Measurements from ENCODE around the gene MKNK1. TPM values are rescaled to one million over a fixed set of nuclear protein-coding genes. Genes with fewer than 3 reads are reported as not detected.

Gene MKNK1
- total and polyA plus RNA-seq, 3 experiments from 2014 or later = 27.9 to 39.0 (median 32.4) TPM

DNA sequence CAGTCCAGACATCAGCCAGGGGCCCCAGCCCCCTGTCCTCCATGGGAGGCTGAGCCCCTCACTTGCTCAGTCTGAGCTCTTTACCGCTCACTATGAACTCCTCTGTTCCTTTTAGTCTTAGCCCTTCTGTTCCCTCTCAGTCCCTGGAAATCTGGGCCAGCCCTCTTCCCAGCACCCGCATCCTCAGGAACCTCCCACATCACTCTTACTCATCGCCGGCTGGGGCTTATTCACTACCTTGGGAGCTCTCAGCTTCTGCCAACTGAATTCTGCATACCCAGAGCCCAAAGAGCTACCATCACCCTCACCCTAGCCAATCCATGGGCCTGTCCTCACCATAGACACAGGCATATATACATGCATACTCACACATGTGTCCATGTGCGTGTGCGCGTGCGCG lies 64.1 kb downstream of the MKNK1 start:
- H3K9me3 Mint-ChIP-seq = no peaks in the 10 kb centered on the region
- no peaks in the 10 kb centered on the region for H3K9me3 ChIP-seq (ENCODE audit: low read length)
- no peak overlapping the region for H3K4me3 Mint-ChIP-seq
- H3K36me3 Mint-ChIP-seq = no peaks in the 10 kb centered on the region
- ChIA-PET CTCF (interaction anchor here (1.3 to 3.6 kb wide), 3 partner anchors 9 to 12 kb away, joined by 3 to 19 read pairs (median 3); no protein-coding TSS in a partner anchor), POLR2A (no interaction called here)
- no peak overlapping the region for H3K4me3 ChIP-seq (ENCODE audit: low read length)
- H3K27me3 Mint-ChIP-seq = peaks cover 11 to 23% of the 10 kb centered on the region in 2 donors
- peaks cover 5 to 13% (median 8%) of the 10 kb centered on the region in 3 donors for H3K4me1 Mint-ChIP-seq
- no peak for DNase-seq
- no peak overlapping the region for H3K27ac ChIP-seq (ENCODE audit: low read depth, low read length)
- H3K36me3 ChIP-seq (ENCODE audit: insufficient read depth, low read length) = no peaks in the 10 kb centered on the region
- H3K4me1 ChIP-seq (ENCODE audit: insufficient read depth, low read length) = no peaks in the 10 kb centered on the region
- peaks cover 9% of the 10 kb centered on the region for H3K27me3 ChIP-seq (ENCODE audit: insufficient read depth, low read length, poor library complexity, severe bottlenecking)
- H3K27ac Mint-ChIP-seq = peak overlapping the region in 1 of 8 donors; percentile 76

DNA sequence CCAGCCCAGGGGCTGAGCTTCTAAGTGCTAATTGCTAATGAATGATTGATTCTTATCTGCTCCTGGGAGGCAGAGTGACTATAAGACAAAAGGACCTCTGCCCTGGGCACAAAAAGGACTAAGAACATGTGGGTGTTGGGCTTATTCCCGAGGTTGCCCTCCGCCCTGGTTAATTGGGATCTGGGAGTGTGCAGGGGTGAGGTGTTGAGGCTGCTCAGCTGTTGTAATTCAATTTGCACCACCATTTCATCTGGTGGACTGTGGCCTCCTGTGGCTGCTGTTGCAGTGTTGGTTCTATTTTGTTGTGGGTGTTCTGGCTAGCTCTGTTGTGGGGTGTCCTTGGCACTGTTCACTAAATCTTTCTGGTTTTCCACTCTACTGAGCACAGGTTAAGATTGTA lies 65.9 kb downstream of the MKNK1 start:
- CTCF ChIA-PET = interaction anchor here (1.0 to 3.6 kb wide), 3 partner anchors 11 to 187 kb away, joined by 3 to 19 read pairs (median 3); no protein-coding TSS in a partner anchor
- no peak overlapping the region for H3K4me3 ChIP-seq (ENCODE audit: low read length)
- no peaks in the 10 kb centered on the region for H3K36me3 ChIP-seq (ENCODE audit: insufficient read depth, low read length)
- Mint-ChIP-seq H3K4me1 (peaks cover 7 to 16% (median 11%) of the 10 kb centered on the region in 3 donors), H3K9me3 (peaks cover 0 to 2% (median 0%) of the 10 kb centered on the region in 5 donors), H3K4me3 (no peak overlapping the region), H3K27ac (no peak overlapping the region), H3K36me3 (no peaks in the 10 kb centered on the region), H3K27me3 (peaks cover 6 to 8% of the 10 kb centered on the region in 2 donors)
- POLR2A ChIA-PET = no interaction called here
- peaks cover 8% of the 10 kb centered on the region for H3K4me1 ChIP-seq (ENCODE audit: insufficient read depth, low read length)
- no peak for DNase-seq
- H3K27ac ChIP-seq (ENCODE audit: low read depth, low read length) = no peak overlapping the region
- no peaks in the 10 kb centered on the region for H3K27me3 ChIP-seq (ENCODE audit: insufficient read depth, low read length, poor library complexity, severe bottlenecking)
- no peaks in the 10 kb centered on the region for H3K9me3 ChIP-seq (ENCODE audit: low read length)

DNA sequence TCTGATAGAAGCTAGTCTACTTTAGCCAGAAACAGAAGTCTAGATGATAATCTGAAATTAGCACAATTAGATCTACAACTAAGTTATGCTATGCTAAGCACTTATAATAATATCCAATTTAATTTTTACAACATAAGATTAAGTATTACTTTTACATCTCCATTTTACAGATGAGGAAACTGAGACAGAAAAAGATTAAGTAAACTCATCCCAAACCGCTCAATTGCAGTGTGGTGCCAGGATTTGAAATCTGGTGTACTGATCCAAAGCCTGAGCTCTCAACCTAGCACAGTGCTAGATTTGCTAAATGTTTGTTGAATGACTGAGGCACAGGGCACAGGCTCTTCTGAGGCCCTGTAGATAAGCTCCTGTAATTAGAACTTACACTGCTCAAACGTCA lies 66.4 kb downstream of the MKNK1 start:
- ChIA-PET POLR2A (interaction anchor here (0.7 kb wide), 1 partner anchor 64 kb away, joined by 3 read pairs; no protein-coding TSS in a partner anchor), CTCF (interaction anchor here (1.0 to 3.6 kb wide), 3 partner anchors 11 to 187 kb away, joined by 3 to 19 read pairs (median 3); no protein-coding TSS in a partner anchor)
- no peak for DNase-seq
- Mint-ChIP-seq H3K9me3 (peaks cover 0 to 2% (median 0%) of the 10 kb centered on the region in 5 donors), H3K36me3 (no peaks in the 10 kb centered on the region), H3K27me3 (peaks cover 4 to 5% of the 10 kb centered on the region in 2 donors), H3K4me1 (peaks cover 7 to 16% (median 11%) of the 10 kb centered on the region in 3 donors), H3K4me3 (peak overlapping the region in 1 of 7 donors; percentile 28), H3K27ac (no peak overlapping the region)
- no peaks in the 10 kb centered on the region for H3K27me3 ChIP-seq (ENCODE audit: insufficient read depth, low read length, poor library complexity, severe bottlenecking)
- H3K27ac ChIP-seq (ENCODE audit: low read depth, low read length) = no peak overlapping the region
- peaks cover 9% of the 10 kb centered on the region for H3K4me1 ChIP-seq (ENCODE audit: insufficient read depth, low read length)
- H3K9me3 ChIP-seq (ENCODE audit: low read length) = no peaks in the 10 kb centered on the region
- H3K36me3 ChIP-seq (ENCODE audit: insufficient read depth, low read length) = no peaks in the 10 kb centered on the region
- no peak overlapping the region for H3K4me3 ChIP-seq (ENCODE audit: low read length)

DNA sequence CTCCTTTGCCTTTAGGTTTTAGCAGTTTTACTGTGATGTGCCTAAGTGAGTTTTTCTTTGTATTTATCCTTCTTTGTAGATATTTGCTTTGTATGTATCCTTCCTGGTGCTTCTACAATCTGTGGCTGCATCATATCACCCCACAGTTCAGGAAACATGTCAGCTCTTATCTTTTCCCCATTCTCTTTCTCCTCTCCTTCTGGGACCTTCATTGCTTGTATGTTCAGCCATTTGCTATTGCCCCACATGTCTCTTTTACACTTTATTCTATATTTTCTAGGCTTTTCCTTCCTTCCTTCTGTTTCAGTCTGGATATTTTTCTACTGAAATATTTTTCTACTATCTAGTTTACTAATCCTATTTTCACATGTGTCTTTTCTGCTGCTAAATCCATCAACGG lies 67.5 kb downstream of the MKNK1 start:
- Mint-ChIP-seq H3K27ac (peak overlapping the region in 2 of 8 donors; percentile 48 to 51), H3K9me3 (peaks cover 0 to 2% (median 0%) of the 10 kb centered on the region in 5 donors), H3K27me3 (peaks cover 0 to 3% of the 10 kb centered on the region in 2 donors), H3K4me1 (peaks cover 9 to 16% (median 11%) of the 10 kb centered on the region in 3 donors), H3K36me3 (no peaks in the 10 kb centered on the region), H3K4me3 (peak overlapping the region in 2 of 7 donors; percentile 9 to 41)
- Histone ChIP-seq H3K27ac (ENCODE audit: low read depth, low read length) (no peak overlapping the region), H3K4me1 (ENCODE audit: insufficient read depth, low read length) (peaks cover 11% of the 10 kb centered on the region), H3K9me3 (ENCODE audit: low read length) (no peaks in the 10 kb centered on the region), H3K36me3 (ENCODE audit: insufficient read depth, low read length) (no peaks in the 10 kb centered on the region), H3K27me3 (ENCODE audit: insufficient read depth, low read length, poor library complexity, severe bottlenecking) (no peaks in the 10 kb centered on the region), H3K4me3 (ENCODE audit: low read length) (no peak overlapping the region)
- CTCF ChIA-PET = no interaction called here
- POLR2A ChIA-PET = no interaction called here
- no peak for DNase-seq

- peaks cover 0 to 3% of the 10 kb centered on the region in 2 donors for H3K27me3 Mint-ChIP-seq
- POLR2A ChIA-PET = no interaction called here
Observed at GRCh38 chr1:46535063-46535462, 69.0 kb downstream of the MKNK1 start.

DNA sequence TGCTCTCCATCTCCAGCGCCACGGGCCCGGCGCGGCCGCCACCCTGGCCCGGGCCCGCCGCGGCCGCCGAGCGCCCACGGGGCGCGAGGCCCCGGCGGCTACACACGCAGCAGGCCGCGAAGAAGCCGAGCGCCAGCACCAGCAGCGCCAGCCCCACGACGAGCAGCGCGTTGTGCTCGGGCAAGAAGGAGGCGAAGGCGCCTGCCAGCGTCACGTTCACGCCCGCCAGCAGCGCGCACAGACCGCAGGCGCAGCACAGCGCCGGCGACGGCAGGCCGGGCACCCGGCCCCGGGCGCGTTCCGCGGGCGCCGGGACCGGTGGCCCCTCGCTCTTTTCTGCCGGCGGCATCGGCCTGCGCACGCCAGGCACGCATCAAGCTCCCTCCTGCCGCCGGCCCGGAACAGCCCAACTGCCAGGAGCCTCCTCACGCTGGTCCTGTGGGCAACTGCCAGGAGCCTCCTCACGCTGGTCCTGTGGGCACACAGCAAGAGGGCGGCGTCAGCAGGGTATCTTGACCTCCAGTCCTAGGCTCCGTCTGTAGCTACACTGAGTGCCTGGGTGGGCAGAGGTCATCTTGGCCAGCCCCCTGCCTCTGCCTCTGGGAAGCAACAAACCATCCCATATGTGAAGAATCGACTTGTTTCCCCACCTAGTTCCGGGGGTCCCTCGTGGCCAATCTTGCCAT lies 70.7 kb downstream of the MKNK1 start:
- Mint-ChIP-seq H3K27ac (peak overlapping the region; percentile 77 to 98 (median 94)), H3K9me3 (peaks cover 0 to 2% (median 0%) of the 10 kb centered on the region in 5 donors), H3K4me3 (peak overlapping the region; percentile 76 to 90 (median 88)), H3K27me3 (peaks cover 4 to 12% of the 10 kb centered on the region in 2 donors), H3K36me3 (no peaks in the 10 kb centered on the region), H3K4me1 (peaks cover 9 to 16% (median 11%) of the 10 kb centered on the region in 3 donors)
- ChIA-PET POLR2A (interaction anchor here (1.0 to 1.6 kb wide), 4 partner anchors 62 to 192 kb away, joined by 3 to 4 read pairs (median 3); partner anchors contain the start of genes MKNK1 and MOB3C), CTCF (interaction anchor here (1.1 to 3.8 kb wide), 13 partner anchors 10 to 193 kb away, joined by 3 to 17 read pairs (median 4); partner anchors contain the start of gene MKNK1)
- Histone ChIP-seq H3K27ac (ENCODE audit: low read depth, low read length) (peak overlapping the region; percentile 60), H3K27me3 (ENCODE audit: insufficient read depth, low read length, poor library complexity, severe bottlenecking) (peaks cover 3% of the 10 kb centered on the region), H3K9me3 (ENCODE audit: low read length) (no peaks in the 10 kb centered on the region), H3K36me3 (ENCODE audit: insufficient read depth, low read length) (no peaks in the 10 kb centered on the region), H3K4me1 (ENCODE audit: insufficient read depth, low read length) (peaks cover 11% of the 10 kb centered on the region), H3K4me3 (ENCODE audit: low read length) (peak overlapping the region; percentile 62)
- DNase-seq = peak; percentile 33 to 76 (median 53)

More at GRCh38 chr1:46535063-46535462, 69.0 kb downstream of the MKNK1 start:
- Histone ChIP-seq H3K36me3 (ENCODE audit: insufficient read depth, low read length) (no peaks in the 10 kb centered on the region), H3K4me1 (ENCODE audit: insufficient read depth, low read length) (peaks cover 11% of the 10 kb centered on the region), H3K27me3 (ENCODE audit: insufficient read depth, low read length, poor library complexity, severe bottlenecking) (no peaks in the 10 kb centered on the region), H3K4me3 (ENCODE audit: low read length) (no peak overlapping the region), H3K27ac (ENCODE audit: low read depth, low read length) (no peak overlapping the region), H3K9me3 (ENCODE audit: low read length) (no peaks in the 10 kb centered on the region)
- Mint-ChIP-seq H3K4me1 (peaks cover 9 to 16% (median 11%) of the 10 kb centered on the region in 3 donors), H3K27ac (peak overlapping the region in 3 of 8 donors; percentile 17 to 87 (median 65)), H3K36me3 (no peaks in the 10 kb centered on the region), H3K9me3 (peaks cover 0 to 2% (median 0%) of the 10 kb centered on the region in 5 donors), H3K4me3 (peak overlapping the region in 1 of 7 donors; percentile 12)
- CTCF ChIA-PET = interaction anchor here (0.6 to 3.8 kb wide), 5 partner anchors 13 to 190 kb away, joined by 4 to 17 read pairs (median 4); partner anchors contain the start of gene KNCN
- DNase-seq = no peak

DNA sequence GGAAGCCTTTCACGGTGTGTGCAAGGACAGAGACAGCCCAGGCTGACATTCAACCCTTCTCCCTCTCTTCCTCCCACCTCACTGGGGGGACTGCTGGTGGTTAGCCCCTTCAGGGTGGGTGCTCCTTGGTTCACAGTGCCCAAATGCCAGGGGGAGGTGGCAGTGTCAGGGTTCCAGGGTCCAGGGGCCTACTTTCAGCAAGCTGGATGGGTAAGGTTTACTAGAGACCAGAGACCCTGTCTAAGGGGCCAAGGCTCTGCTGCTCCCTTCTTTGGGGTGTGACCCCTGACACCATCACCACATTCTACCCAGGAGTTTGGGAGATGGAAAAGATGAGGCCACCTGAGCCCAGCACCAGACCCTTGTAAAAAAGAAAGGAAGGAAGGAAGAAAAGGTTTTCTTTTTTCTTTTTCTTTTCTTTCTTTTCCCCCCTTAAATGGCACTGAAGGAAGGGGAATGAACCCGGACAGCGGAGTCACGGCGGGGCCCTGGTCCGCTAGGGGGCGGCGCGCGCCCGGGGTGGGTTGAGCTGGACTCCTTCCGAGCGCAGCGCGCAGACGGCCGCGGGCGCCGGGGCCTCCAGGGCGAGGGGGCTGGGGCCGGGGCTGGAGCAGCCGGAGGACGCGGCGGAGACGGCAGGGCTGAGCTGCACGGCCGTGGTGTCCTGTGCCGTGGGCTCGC lies 71.4 kb downstream of the MKNK1 start:
- Mint-ChIP-seq H3K36me3 (no peaks in the 10 kb centered on the region), H3K4me3 (peak overlapping the region in 6 of 7 donors; percentile 47 to 83 (median 60)), H3K27me3 (peaks cover 7 to 19% of the 10 kb centered on the region in 2 donors), H3K9me3 (peaks cover 0 to 2% (median 0%) of the 10 kb centered on the region in 5 donors), H3K27ac (peak overlapping the region in 6 of 8 donors; percentile 26 to 95 (median 69)), H3K4me1 (peaks cover 9 to 16% (median 11%) of the 10 kb centered on the region in 3 donors)
- H3K4me3 ChIP-seq (ENCODE audit: low read length) = no peak overlapping the region
- H3K9me3 ChIP-seq (ENCODE audit: low read length) = no peaks in the 10 kb centered on the region
- DNase-seq = peak; percentile 56 to 78 (median 64)
- H3K36me3 ChIP-seq (ENCODE audit: insufficient read depth, low read length) = no peaks in the 10 kb centered on the region
- CTCF ChIA-PET = interaction anchor here (0.8 to 3.8 kb wide), 13 partner anchors 9 to 194 kb away, joined by 3 to 17 read pairs (median 4); partner anchors contain the start of gene MKNK1
- peaks cover 11% of the 10 kb centered on the region for H3K4me1 ChIP-seq (ENCODE audit: insufficient read depth, low read length)
- POLR2A ChIA-PET = interaction anchor here (1.0 to 1.5 kb wide), 3 partner anchors 62 to 193 kb away, joined by 3 read pairs; partner anchors contain the start of gene MKNK1
- H3K27me3 ChIP-seq (ENCODE audit: insufficient read depth, low read length, poor library complexity, severe bottlenecking) = peaks cover 6% of the 10 kb centered on the region
- no peak overlapping the region for H3K27ac ChIP-seq (ENCODE audit: low read depth, low read length)
